Activated CD4-positive, alpha-beta T cell treated with anti-CD3 and anti-CD28 coated beads, Interleukin-2, amount 10 ng/mL, durations not matched to agents 24 days and 14 days (primary cell): ENCODE measurements around the gene GRID2. TPM values are rescaled to one million over a fixed set of nuclear protein-coding genes. Genes with fewer than 3 reads are reported as not detected.
"Not testable (repeated sequence)": the region's sequence is repeated elsewhere in the genome, so short reads cannot be mapped to it uniquely, and the experiment has no call there.

Experiments used
- DNase-seq: peaks from one replicate; pipeline ENCODE4 v3.0.0; 2022
- H3K27ac Mint-ChIP-seq: one replicate; pipeline ENCODE4 v1.8.0; 2022; ENCODE audit warnings: mild to moderate bottlenecking, mixed read lengths
- H3K27me3 Mint-ChIP-seq: one replicate; pipeline ENCODE4 v1.8.0; 2022; ENCODE audit warnings: mixed read lengths
- H3K36me3 Mint-ChIP-seq: one replicate; pipeline ENCODE4 v1.8.0; 2022; ENCODE audit warnings: low read depth, mild to moderate bottlenecking, mixed read lengths
- H3K4me1 Mint-ChIP-seq: one replicate; pipeline ENCODE4 v1.8.0; 2021; ENCODE audit warnings: mixed read lengths
- H3K4me3 Mint-ChIP-seq: one replicate; pipeline ENCODE4 v1.8.0; 2022; ENCODE audit warnings: mild to moderate bottlenecking, moderate library complexity, mixed read lengths
- H3K9me3 Mint-ChIP-seq: one replicate; pipeline ENCODE4 v1.8.0; 2021; ENCODE audit warnings: mixed read lengths
- intact Hi-C: fragments of 100-400 bp; cut with micrococcal nuclease; formaldehyde crosslinking; loops from one replicate; pipeline ENCODE4 v1.15.1; 2023
- total RNA-seq: library from RNA; stranded (reverse); gene quantifications from 2 replicates; pipeline ENCODE4 v1.2.3, GENCODE V29; 2022

Gene GRID2
- total RNA-seq, 1 donor from 2014 or later, result not detected

DNA sequence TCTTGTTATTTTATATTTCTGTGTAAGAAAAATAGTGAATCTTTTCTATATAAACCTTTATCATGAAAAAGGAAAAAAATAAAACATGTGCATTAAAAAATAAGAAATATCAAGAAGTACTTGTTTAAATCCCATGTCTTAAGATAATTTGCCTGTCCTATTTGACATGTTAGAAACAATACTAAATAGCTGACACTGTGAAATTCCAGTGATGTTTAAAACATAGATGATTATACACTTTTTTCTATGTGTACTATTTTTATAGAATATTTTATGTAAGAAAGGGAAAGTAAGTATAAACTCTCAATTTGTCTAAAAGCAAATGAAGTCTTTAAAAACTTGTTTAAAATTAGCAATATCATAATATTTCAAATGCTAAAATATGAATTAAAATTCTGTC, 981.6 kb downstream of the GRID2 start:
- Mint-ChIP-seq H3K4me1 (no peaks in the 10 kb centered on the region), H3K36me3 (no peaks in the 10 kb centered on the region), H3K27ac (no peak overlapping the region), H3K9me3 (no peaks in the 10 kb centered on the region), H3K27me3 (no peaks in the 10 kb centered on the region), H3K4me3 (no peak overlapping the region)
- intact Hi-C loops, result no loop called here
- no peak for DNase-seq

DNA sequence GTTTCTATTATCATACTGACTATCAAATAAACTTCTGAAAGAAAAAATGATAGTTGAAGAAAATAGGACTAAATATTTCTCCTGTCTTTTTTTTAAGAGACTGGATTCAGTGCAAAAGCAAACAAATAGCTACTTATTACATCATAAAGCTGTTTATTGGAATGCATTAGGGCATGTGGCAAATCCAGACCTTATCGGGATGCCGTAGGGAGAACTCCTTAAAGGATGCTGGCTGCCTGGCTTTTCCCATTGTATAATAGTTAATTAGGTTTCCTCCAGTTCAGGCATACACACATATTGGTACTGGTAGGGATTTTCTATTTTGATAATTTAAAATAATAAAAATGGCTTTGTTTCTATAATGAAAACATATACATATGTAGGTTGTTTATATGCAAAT, 985.5 kb downstream of the GRID2 start:
- Mint-ChIP-seq H3K4me3 (no peak overlapping the region), H3K27me3 (no peaks in the 10 kb centered on the region), H3K4me1 (no peaks in the 10 kb centered on the region), H3K9me3 (peaks cover 4% of the 10 kb centered on the region), H3K36me3 (no peaks in the 10 kb centered on the region), H3K27ac (no peak overlapping the region)
- intact Hi-C loops, result no loop called here
- DNase-seq, result no peak

DNA sequence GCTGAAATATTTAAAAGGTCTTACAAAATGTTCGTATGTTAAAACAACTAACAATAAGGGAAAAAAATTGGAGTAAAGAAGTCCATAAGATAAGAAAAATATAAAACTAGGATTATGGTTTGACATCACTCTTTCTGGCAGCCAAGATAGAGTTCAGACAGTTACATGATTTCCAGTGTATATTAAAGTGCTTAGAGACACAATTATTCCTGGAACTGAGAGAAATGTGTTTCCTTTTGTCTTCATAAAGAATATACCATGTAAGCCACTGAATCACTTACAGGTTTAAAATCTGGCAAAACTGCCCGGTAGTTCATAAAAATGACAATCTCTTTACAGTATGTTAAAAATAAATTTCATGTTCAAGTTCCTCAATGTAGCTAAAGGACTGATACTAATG, 986.1 kb downstream of the GRID2 start:
- no peak overlapping the region for H3K27ac Mint-ChIP-seq
- no peaks in the 10 kb centered on the region for H3K4me1 Mint-ChIP-seq
- DNase-seq, result no peak
- intact Hi-C loops, result no loop called here
- peaks cover 4% of the 10 kb centered on the region for H3K9me3 Mint-ChIP-seq
- H3K27me3 Mint-ChIP-seq, result no peaks in the 10 kb centered on the region
- no peaks in the 10 kb centered on the region for H3K36me3 Mint-ChIP-seq
- H3K4me3 Mint-ChIP-seq, result no peak overlapping the region

DNA sequence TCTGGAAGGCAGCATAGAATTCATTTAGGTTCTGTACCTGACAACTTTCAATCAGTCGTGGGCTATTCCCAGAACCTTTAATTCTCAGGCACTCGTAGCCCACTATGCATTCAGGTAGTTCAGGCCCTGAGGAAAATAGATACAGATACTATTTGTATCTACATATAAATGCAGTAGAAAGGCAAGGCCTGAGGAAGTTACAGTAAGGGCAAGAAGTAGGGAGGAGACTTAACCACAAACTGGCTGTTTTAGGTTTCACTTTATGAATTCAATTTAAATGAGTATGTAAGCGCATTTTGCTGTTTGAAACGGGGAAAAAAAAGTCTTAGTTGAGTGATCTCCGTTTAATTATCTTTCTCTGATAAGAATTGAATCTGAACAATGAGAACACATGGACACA, 995.4 kb downstream of the GRID2 start:
- Mint-ChIP-seq H3K36me3 (no peaks in the 10 kb centered on the region), H3K27ac (no peak overlapping the region), H3K27me3 (no peaks in the 10 kb centered on the region)

DNA sequence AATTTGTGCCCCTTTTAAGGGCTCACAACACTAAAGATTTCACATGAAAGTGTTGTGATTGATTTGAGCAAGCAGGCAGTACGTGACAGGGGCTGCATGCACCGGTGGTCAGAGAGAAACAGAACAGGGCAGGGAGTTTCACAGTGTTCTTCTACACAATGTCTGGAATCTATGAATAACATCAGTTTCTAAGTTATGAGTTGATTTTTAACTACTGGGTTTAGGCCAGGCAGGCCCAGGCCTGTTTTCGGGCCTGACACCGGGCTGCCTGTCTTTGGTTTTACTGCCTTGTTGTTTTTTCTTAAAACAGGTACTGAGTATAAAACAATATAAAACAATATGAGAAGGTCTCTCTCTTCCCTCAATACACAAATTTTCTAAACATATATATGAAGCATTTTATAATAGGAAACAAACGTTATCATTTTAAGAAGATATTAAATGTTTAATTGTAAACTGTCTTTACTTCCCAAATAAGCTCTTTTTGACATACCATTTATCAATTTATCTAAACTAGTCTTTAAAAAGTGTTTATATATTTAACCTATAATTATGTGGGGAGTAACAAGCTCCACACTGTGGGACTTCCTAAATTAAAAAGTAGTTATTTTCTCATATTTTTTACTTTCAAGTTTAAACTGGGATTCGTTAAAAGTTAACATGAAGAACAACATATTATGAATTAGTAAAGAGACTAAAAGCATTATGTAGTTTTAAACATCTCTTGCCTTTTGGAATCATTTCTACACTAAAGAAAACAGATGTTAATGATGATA, 997.2 kb downstream of the GRID2 start:
- H3K36me3 Mint-ChIP-seq, H3K27me3 Mint-ChIP-seq, H3K4me3 Mint-ChIP-seq, H3K27ac Mint-ChIP-seq, H3K9me3 Mint-ChIP-seq, intact Hi-C loops, H3K4me1 Mint-ChIP-seq, DNase-seq: not testable (repeated sequence)

More for the DNA sequence above, 995.4 kb downstream of the GRID2 start:
- Mint-ChIP-seq H3K4me3 (no peak overlapping the region), H3K9me3 (no peaks in the 10 kb centered on the region), H3K4me1 (no peaks in the 10 kb centered on the region)
- intact Hi-C loops, result no loop called here
- DNase-seq, result no peak

DNA sequence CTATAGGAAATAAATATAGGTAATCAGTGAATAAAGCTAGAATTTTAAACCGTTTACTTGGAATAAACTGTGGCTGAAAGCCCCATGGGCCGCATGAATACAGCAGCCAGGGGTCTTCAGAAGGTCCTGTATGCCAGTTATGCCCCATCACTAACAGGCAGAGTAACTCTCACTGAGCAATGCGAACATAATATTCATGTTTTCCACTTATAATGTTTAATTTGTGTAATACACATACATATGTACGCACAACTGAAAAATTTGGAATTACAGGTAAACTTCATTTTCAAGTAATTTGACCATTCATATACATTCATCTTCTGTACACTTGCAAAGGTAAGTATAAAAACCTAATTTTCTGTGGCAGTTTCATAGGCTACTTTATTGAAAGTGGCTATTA, 998.5 kb downstream of the GRID2 start:
- no peaks in the 10 kb centered on the region for H3K4me1 Mint-ChIP-seq
- no peak for DNase-seq
- no peaks in the 10 kb centered on the region for H3K27me3 Mint-ChIP-seq
- no peak overlapping the region for H3K4me3 Mint-ChIP-seq
- intact Hi-C loops, result no loop called here
- H3K36me3 Mint-ChIP-seq, result no peaks in the 10 kb centered on the region
- no peak overlapping the region for H3K27ac Mint-ChIP-seq
- no peaks in the 10 kb centered on the region for H3K9me3 Mint-ChIP-seq

DNA sequence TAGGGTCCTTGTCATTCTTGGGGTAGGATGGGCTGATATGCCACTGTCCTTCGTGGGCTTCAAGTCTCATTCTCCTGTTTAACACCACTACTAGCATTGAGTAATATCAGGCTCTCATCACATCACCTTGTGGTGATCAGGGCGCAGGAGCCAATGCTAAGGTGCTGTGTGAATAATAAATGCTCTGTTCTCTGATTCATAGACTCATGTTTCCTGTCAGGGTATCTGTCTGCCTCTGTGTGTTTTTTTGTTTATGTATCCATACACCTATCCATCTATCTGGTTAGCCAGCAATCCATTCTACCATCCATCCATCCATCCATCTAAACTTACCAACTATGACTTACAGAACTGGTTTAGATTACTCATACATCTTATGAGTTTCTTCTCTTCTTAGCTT, 999.7 kb downstream of the GRID2 start:
- no peak overlapping the region for H3K27ac Mint-ChIP-seq
- no peaks in the 10 kb centered on the region for H3K9me3 Mint-ChIP-seq
- H3K4me1 Mint-ChIP-seq, result no peaks in the 10 kb centered on the region
- no peaks in the 10 kb centered on the region for H3K27me3 Mint-ChIP-seq
- no peak overlapping the region for H3K4me3 Mint-ChIP-seq
- H3K36me3 Mint-ChIP-seq, result no peaks in the 10 kb centered on the region
- no peak for DNase-seq
- intact Hi-C loops, result no loop called here

DNA sequence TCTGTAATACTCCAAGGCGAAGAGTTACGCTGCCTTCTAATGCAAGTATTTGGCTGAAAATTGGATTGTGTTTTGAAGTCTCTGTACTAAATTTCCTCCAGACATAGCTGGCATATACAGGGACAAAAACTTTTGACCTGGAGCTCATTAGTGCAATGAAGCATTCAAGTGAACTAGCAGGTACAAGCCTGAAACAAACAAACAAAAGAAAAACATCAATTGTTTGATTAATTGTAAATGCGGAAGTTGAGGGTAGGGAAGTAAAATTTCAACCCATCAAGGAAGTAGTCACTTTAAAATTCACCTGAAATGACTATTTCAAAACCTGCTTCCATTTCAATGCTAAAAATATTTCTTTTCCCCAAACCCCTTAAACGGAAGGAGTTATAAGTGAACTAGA, 1008.5 kb downstream of the GRID2 start:
- Mint-ChIP-seq H3K4me3 (no peak overlapping the region), H3K4me1 (no peaks in the 10 kb centered on the region), H3K27me3 (no peaks in the 10 kb centered on the region), H3K9me3 (no peaks in the 10 kb centered on the region), H3K36me3 (no peaks in the 10 kb centered on the region), H3K27ac (no peak overlapping the region)
- intact Hi-C loops, result no loop called here
- DNase-seq, result no peak

DNA sequence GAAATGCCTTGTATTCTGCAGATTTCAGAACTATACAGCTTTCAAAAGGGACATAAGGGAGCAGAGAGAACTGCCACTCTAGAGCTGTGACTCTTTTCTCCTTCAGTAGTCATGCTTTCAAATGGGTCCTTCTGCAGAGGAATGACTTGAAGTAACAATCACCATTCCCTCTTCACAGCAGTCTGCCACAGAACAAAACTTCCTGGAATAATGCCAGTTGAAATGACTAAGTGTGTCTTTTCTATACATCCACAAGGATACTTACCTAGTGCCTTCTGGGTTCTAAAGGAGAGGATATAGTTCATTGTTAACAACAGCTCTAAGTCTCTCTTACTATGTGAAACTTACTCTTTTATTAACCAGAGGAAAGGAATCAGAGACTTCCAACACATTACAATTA, 1009.4 kb downstream of the GRID2 start:
- DNase-seq, result no peak
- no peaks in the 10 kb centered on the region for H3K36me3 Mint-ChIP-seq
- H3K27ac Mint-ChIP-seq, result no peak overlapping the region
- intact Hi-C loops, result no loop called here
- no peaks in the 10 kb centered on the region for H3K4me1 Mint-ChIP-seq
- no peaks in the 10 kb centered on the region for H3K9me3 Mint-ChIP-seq
- H3K27me3 Mint-ChIP-seq, result no peaks in the 10 kb centered on the region
- H3K4me3 Mint-ChIP-seq, result no peak overlapping the region

DNA sequence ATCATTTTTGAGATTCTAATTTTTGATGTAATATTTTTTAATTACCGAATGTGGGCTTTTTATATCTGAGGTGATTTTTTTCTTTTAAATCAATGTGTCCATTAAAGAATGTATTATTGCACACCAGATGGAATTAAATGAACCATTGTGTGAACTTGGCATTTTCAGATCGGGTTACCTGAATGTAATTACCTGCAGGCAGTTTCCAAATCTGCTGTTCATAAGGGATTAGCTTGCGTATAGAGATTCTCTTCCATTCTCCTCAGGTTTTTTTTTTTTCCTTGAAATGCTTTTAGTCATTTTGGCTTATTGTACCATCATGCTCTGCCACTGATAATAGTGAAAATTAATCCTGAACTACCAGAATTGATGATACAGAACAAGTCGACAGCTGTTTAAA, 1013.3 kb downstream of the GRID2 start:
- Mint-ChIP-seq H3K9me3 (no peaks in the 10 kb centered on the region), H3K27ac (no peak overlapping the region), H3K4me3 (no peak overlapping the region), H3K36me3 (no peaks in the 10 kb centered on the region), H3K27me3 (no peaks in the 10 kb centered on the region), H3K4me1 (no peaks in the 10 kb centered on the region)
- DNase-seq, result no peak
- intact Hi-C loops, result no loop called here

DNA sequence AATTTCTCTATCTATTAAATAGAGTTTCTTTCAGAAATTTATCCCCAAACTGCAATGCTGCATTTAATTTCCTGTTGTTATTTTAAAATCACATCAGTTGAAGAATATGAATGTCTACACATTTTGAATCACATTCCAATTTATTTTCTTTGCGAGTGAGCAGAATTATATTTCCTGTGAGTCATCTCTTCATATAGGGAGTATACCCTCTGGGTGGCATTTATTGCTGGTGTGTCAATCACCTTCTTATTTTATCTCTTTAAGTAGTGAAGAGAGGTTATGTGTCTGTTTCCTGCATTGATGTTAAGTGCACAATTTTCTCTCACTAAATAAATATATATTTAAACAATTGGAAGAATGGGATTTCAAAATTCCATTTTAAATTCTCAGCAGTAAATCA, 1013.8 kb downstream of the GRID2 start:
- Mint-ChIP-seq H3K4me3 (no peak overlapping the region), H3K9me3 (no peaks in the 10 kb centered on the region), H3K36me3 (no peaks in the 10 kb centered on the region), H3K27ac (no peak overlapping the region), H3K27me3 (no peaks in the 10 kb centered on the region), H3K4me1 (no peaks in the 10 kb centered on the region)
- DNase-seq, result no peak
- intact Hi-C loops, result no loop called here

DNA sequence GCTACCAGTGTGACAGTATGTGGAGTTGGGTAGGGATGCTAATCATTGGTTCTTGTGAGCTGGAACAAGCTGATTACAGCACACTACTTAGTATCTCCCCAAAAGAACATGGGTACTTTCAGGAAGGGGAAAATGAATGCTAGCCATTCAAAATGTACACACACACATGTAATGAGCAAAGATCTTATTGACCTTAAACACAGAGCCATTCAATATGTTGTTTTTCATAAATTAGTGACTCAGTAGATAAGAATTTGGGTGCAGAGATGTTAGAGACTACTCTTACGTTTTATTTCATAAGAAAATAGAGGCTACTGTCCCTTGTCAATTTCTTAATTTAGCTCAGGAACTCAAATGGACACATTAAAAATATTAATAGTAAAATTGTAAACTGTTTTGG, 1015.3 kb downstream of the GRID2 start:
- no peak overlapping the region for H3K27ac Mint-ChIP-seq
- intact Hi-C loops, result no loop called here
- H3K4me1 Mint-ChIP-seq, result no peaks in the 10 kb centered on the region
- no peaks in the 10 kb centered on the region for H3K36me3 Mint-ChIP-seq
- H3K27me3 Mint-ChIP-seq, result no peaks in the 10 kb centered on the region
- no peak for DNase-seq
- no peak overlapping the region for H3K4me3 Mint-ChIP-seq
- H3K9me3 Mint-ChIP-seq, result no peaks in the 10 kb centered on the region

DNA sequence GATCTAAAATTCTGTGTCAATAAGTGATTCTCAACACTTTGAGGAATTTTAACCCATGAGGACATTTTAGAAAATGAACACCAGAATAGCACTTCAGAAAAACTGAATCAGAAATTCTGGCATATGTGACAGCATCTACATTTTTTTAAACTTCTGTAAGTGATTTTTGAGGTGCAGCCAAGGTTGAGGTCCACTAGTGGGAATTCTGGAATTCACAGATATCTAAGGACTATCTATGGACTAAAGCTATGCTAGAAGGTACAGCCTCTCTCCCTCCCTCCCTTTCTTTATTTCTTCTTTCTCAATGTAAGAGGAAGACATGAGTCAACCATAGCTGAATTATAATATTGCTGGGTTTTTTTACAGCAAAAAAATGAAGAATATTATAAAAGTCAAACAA, 1016.6 kb downstream of the GRID2 start:
- no peak overlapping the region for H3K4me3 Mint-ChIP-seq
- no peaks in the 10 kb centered on the region for H3K27me3 Mint-ChIP-seq
- intact Hi-C loops, result no loop called here
- DNase-seq, result no peak
- no peaks in the 10 kb centered on the region for H3K36me3 Mint-ChIP-seq
- no peak overlapping the region for H3K27ac Mint-ChIP-seq
- H3K4me1 Mint-ChIP-seq, result no peaks in the 10 kb centered on the region
- H3K9me3 Mint-ChIP-seq, result peaks cover 7% of the 10 kb centered on the region

DNA sequence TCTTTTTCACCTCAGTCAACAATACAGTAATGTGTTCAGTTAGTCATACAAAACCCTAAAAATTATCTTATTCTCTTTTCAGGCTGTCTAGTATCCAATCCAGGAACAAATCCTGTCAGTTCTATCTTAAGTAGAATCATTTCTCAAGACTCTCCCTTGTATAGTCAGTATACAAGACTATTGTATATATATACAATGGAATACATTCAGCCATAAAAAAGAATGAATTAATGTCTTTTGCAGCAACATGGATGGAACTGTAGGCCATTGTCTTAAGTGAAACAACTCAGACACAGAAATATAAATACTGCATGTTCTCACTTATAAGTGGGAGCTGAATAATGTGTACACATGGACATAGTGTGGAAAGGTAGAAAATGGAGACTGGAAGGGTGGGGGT, 1023.6 kb downstream of the GRID2 start:
- no peak for DNase-seq
- H3K4me3 Mint-ChIP-seq, result no peak overlapping the region
- no peak overlapping the region for H3K27ac Mint-ChIP-seq
- no peaks in the 10 kb centered on the region for H3K36me3 Mint-ChIP-seq
- peaks cover 7% of the 10 kb centered on the region for H3K9me3 Mint-ChIP-seq
- no peaks in the 10 kb centered on the region for H3K4me1 Mint-ChIP-seq
- intact Hi-C loops, result no loop called here
- no peaks in the 10 kb centered on the region for H3K27me3 Mint-ChIP-seq

DNA sequence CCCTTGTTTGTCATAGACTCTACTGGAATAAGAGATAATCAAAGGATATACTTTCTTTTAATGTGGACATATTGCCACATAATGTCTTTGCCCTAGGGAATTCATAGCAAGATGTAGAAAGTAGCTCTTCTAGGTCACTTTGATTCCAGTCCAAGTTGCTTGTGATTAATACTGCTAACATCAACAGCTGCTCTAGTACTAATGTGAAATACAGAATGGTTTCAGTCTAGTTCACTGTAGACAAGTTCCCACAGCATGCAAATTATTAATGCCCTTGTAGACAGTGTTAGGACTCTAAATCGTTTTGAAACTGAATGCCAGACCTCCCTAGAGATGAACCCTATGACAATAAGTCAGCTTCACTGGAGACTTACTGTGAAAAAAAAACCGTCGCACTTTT, 1030.2 kb downstream of the GRID2 start:
- DNase-seq, result no peak
- no peaks in the 10 kb centered on the region for H3K4me1 Mint-ChIP-seq
- H3K36me3 Mint-ChIP-seq, result no peaks in the 10 kb centered on the region
- no peaks in the 10 kb centered on the region for H3K9me3 Mint-ChIP-seq
- no peak overlapping the region for H3K27ac Mint-ChIP-seq
- H3K27me3 Mint-ChIP-seq, result no peaks in the 10 kb centered on the region
- intact Hi-C loops, result no loop called here
- no peak overlapping the region for H3K4me3 Mint-ChIP-seq
